GM18498 (cell line): ENCODE results near the gene ENTPD2.

Experiments
- ATAC-seq: cut with Tn5 transposase; IDR thresholded peaks from one replicate; pipeline ENCODE4 v1.9.1; 2021; ENCODE audit warnings: mild to moderate bottlenecking, moderate library complexity; ENCODE audit not compliant: unreplicated experiment

Gene ENTPD2

GRCh38 chr9:137031904-137032640 is 21.8 kb downstream of the ENTPD2 start, which contains the start of gene FUT7:
TSS of gene FUT7 (minus strand) at chr9:137032088. CDS start at chr9:137031991, 97 bp downstream.
- no peak for ATAC-seq

GRCh38 chr9:137030538-137031527 is 23.0 kb downstream of the ENTPD2 start:
- ATAC-seq, result no peak

- ATAC-seq, result no peak
These were observed 23.9 kb downstream of the ENTPD2 start for GRCh38 chr9:137030006-137030405.

- peak; percentile 36 for ATAC-seq
These were observed 24.6 kb downstream of the ENTPD2 start for GRCh38 chr9:137029058-137029936.

- ATAC-seq, result peak; percentile 46
These were observed 25.4 kb downstream of the ENTPD2 start for GRCh38 chr9:137028263-137029057.

GRCh38 chr9:137027369-137028262 is 26.2 kb downstream of the ENTPD2 start, which contains the start of gene ABCA2:
TSS of gene ABCA2 (minus strand) at chr9:137028237. CDS start at chr9:137028140, 97 bp downstream.
- ATAC-seq, result no peak

GRCh38 chr9:137026828-137027227 is 27.0 kb downstream of the ENTPD2 start:
- ATAC-seq, result no peak

- no peak for ATAC-seq
These were observed 27.5 kb downstream of the ENTPD2 start for GRCh38 chr9:137026384-137026783.

- ATAC-seq, result no peak
These were observed 28.3 kb downstream of the ENTPD2 start for GRCh38 chr9:137025517-137025966.

GRCh38 chr9:137023583-137023991 is 30.3 kb downstream of the ENTPD2 start:
- ATAC-seq, result no peak

- no peak for ATAC-seq
These were observed 30.7 kb downstream of the ENTPD2 start for GRCh38 chr9:137023157-137023556.

- no peak for ATAC-seq
These were observed 31.2 kb downstream of the ENTPD2 start for GRCh38 chr9:137022662-137023008.

- no peak for ATAC-seq
These were observed 31.7 kb downstream of the ENTPD2 start for GRCh38 chr9:137021979-137022661.

- no peak for ATAC-seq
These were observed 32.3 kb downstream of the ENTPD2 start for GRCh38 chr9:137021568-137021978.

- ATAC-seq, result no peak
These were observed 32.9 kb downstream of the ENTPD2 start for GRCh38 chr9:137020771-137021567.

GRCh38 chr9:137019891-137020683 is 33.8 kb downstream of the ENTPD2 start:
- no peak for ATAC-seq
